ENCODE results near the gene RSRC1.
"Not testable (repeated sequence)": the region's sequence is repeated elsewhere in the genome, so short reads cannot be mapped to it uniquely, and the experiment has no call there.

RSRC1 gene

DNA sequence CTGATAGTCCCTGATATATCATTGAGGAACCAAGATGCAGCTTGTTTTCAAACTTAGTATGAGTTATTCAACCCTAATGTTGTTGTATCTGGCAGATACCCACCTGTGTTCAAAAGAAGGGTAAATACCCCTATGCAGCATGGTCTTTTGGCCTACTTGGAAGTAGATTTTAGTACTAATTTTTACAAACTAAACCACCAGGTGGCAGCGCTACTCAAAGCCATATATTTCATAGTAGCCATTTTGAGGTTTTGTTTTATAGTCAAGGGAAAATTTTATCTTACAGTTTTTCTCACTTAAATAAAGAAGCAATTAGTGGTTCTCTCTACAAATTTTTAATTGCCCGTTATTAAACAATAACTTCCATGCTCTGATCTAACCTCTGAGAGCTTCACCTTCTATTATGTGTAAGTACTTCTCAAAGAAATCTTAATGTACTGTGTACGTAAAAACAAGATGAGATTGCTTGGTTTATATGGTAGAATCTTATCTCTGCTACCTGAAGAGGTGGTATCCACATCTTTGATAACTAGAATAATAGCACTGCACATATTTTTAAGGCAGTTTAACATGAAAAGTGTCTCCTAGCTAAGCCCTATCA, 429.6 kb downstream of the RSRC1 start:
- DNase-seq, result peak; percentile 29 to 78

DNA sequence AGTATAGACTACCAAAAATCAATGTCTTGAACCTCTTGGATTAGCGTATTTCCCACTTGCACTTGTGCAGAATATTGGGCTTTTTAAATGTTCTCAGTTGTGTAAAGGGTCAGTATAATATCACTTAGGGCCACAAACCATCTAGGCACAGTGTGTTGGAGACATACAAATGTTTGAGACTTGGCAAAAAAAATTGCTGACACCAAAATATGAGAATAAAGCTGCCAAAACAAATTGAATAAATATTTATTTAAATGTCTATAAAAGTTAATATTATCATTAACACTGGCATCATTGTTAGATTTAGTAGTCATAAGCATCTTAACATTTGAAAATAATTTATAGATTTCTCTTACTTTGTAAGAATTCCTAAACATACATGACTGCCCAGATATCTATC, 430.2 kb downstream of the RSRC1 start:
- DNase-seq, result no peak

DNA sequence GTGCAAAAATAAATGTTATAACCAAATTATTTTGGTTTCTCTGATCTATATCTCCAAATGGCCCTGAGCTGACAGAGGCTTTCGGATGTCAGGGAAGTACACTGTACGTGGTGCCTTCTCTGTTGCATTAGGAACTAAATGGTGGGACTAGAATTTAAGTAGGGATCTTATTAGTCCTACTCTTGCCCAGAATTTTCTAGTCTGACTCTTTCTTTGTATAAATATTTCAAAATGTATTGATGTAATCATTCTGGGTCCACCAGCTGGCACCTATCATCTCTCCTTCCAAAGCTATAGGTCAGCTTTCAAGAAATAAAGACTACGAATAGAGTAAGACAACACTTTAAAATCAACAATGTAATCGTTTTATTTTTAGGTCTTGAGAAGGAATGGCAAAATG, 438.8 kb downstream of the RSRC1 start:
- DNase-seq, result no peak

DNA sequence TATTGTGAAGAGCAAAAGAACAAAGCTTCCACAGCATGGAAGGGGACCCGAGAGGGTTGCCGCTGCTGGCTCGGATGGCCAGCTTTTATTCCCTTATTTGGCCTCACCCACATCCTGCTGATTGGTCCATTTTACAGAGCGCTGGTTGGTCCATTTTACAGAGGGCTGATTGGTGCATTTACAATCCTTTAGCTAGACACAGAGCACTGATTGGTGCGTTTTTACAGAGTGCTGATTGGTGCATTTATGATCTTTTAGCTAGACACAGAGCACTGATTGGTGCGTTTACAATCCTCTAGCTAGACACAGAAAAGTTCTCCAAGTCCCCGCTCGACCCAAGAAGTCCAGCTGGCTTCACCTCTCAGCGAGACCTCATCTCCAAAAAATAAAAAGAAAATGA, 440.0 kb downstream of the RSRC1 start:
- not testable (repeated sequence) for DNase-seq

DNA sequence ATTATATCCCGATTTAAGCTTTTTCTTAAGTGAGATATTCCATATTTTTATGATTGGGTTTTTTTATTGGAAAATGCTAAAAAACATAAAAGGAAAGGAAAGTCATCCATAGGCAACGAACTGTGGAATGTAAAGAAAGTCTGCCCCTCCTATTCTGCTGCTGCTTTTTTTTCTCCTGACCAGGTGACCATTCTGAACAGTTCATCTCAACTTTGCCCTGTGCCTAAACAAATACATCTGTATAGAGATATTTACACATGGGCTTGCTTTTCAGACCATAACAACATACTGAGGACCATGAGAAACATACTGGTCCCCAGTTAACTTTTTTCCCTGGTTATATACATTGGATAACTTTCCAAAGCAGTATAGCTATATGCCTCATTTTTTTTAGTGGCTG, 442.2 kb downstream of the RSRC1 start:
- no peak for DNase-seq

DNA sequence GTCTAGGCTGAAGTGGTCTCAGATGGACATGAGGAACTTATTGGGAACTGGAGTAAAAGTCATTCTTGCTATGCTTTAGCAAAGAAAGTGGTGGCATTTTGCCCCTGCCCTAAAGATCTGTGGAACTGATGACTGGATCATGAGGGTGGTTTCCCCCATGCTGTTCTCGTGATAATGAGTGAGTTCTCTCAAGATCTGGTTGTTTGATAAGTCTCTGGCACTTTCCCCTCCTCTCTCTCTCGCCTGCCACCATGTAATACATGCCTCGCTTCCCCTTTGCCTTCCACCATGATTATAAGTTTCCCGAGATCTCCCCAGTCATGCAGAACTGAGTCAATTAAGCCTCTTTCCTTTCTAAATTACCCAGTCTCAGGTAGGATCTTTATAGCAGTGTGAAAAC, 449.6 kb downstream of the RSRC1 start:
- DNase-seq, result no peak

DNA sequence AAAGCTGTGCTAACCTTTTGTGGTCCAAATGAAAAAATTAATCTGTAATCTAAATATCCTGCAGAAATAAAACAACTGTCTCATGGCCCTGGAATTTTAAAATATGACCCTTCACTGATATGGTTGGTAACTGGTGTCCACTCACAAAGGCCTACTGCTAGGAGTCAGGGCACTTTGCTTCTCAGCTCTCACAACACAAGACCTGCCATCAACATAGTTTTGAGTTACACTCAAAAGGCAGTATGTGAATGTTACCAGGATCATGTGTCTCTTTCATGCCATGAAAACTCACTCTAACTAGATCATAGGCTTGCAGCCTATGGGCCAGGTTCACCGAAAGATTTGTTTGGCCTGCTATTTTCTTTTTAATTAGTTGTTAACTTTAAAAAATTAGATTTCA, 451.1 kb downstream of the RSRC1 start:
- no peak for DNase-seq

DNA sequence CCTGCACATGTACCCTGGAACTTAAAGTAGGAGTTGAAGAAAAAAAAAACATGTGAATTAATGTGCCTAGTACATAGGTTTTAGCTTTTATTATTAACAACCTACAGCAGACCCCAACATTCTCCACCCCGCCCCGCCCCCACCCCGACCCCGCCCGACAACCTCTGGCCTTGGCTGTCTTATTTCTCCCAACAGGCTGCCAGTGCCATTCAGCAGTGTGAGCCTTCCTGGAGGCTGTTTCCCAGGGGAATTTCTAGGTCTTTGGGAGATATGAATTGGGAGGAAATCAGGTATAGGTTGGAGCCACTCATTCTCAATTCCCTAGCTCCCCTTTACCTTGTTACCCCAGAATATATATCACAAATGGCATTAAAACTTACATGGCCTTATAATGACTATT, 452.8 kb downstream of the RSRC1 start:
- no peak for DNase-seq

DNA sequence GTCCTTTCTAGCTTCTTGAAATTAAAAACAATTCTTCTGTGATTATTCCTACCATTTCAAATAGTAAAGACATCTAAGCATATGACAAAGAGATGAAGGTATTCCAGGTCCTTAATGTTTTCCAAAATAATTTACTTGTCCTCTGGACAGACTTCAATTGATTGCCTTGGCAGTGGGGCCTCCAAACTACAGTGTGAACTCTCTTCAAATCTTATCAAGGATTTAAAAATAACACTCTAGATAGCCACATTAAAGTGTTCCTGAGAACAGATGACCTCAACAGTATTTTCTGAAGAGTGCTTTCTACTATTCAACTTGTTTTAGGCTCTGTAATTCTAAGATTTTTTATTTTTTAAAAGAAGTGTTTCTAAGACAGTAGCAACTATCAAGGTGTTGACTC, 453.2 kb downstream of the RSRC1 start:
- no peak for DNase-seq

DNA sequence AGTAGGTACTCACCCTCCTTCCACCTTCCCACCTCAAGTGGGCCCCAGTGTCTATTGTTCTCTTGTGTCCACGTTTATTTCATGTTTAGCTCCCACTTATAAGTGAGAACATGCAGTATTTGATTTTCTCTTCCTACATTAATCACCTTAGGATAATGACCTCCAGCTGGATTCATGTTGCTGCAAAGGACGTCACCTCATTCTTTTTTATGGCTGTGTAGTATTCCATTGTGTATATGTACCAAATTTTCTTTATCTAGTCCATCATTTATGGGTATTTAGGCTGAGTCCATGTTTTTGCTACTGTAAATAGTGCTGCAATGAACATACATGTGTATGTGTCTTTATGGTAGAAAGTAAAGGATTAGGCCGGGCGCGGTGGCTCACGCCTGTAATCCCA, 455.2 kb downstream of the RSRC1 start:
- DNase-seq, result no peak

DNA sequence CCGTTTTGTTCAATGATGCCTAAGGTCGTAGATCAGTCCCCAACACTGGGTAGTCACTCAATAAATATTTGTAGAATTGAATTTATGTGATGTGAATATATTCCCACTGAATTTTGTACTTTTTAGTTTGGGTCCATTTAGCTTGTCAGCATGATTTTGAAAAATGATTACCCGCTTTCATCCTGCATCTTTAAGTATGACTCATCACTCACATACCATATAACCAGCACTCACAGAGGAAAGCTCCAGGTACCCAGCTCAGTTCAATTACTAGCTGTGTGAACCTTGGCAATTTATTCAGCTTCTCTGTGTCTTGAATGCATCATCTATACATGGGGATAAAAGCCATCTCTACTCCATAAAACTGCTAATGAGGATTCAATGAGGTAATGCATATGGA, 458.9 kb downstream of the RSRC1 start:
- DNase-seq, result no peak

DNA sequence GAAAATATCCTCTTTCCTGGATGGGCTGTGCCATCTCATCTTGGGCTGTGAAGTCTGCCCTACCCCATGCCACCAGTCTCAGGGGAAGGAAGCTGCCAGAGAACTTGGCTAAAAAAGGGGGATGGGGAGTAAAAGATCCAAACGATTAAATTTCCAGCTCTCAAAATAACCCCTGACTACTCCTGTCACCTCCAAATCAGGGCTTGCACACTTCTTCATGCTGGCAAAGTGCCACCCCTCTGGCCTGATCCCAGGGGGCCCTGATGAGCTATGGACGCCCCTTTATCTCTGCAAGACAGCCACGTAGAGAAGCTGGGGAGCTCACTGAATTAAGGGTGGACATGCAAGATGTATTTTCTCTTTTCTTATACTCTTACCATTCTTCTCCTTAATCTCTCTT, 459.9 kb downstream of the RSRC1 start:
- no peak for DNase-seq

DNA sequence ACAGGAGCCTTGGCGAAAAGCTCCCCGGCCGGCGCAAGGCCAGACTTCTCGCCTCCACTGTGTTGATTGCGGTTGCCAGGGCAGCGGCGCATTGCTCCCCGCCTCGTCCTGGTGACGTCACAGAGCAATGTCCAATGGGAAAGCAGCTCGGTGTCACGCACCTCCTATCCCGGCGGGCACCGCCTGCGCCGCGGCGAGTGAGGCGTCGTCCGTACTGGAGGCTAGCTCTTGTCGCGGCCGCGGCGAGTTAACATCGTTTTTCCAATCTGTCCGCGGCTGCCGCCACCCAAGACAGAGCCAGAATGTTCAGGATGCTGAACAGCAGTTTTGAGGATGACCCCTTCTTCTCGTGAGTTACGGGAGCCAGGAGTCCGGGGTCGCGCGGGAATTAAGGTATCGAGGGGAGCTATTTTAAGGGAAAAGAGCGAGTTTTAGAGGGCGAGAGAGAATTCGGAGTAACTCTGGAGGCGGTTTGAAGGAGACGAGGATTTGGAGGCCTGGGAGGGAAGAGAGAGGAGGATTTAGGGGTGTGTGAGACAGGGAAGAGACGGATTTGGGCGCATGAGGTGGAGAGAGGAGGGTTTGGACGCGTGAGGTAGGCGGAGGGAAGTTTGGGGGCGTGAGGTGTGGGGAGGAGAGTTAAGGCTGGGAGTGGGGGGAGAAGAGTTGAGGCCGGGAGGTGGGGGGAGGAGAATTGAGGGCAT, 461.3 kb downstream of the RSRC1 start, which contains the start of gene MLF1:
Gene MLF1, plus strand, starts transcription at position 196 of the 704 bp plus-strand sequence. Its CDS starts 107 bp downstream, at position 303.
- DNase-seq, result peak; percentile 82 to 85

DNA sequence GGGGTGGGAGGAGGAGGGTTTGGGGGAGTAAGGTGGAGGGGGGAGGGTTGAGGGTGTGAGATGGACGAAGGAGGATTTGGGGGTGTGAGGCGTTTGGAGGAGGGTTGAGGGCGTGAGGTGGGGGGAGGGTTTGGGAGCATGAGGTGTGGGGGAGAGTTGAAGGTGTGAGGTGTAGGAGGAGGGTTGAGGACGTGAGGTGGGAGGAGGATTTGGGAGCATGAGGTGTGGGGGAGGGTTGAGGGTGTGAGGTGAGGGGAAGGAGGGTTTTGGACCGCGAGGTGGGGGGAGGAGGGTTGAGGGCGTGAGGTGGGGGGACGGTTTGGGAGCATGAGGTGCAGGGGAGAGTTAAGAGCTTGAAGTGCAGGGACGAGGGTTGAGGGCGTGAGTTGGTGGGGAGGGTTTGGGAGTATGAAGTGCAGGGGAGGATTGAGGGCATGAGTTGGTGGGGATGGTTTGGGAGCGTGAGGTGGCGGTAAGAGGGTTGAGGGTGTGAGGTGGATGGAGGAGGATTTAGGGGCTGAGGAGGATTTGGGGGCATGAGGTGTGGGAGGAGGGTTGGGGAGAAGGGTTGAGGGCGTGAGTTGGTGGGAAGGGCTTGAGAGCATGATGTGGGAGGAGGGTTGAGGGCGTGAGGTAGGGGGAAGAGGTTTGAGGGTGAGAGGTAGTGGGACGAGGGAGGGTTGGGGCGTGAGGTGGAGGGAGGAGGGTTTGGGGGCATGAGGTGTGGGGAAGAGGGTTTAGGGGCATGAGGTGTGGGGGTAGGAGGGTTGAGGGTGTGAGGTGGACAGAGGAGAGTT, 462.3 kb downstream of the RSRC1 start:
- DNase-seq, result no peak

DNA sequence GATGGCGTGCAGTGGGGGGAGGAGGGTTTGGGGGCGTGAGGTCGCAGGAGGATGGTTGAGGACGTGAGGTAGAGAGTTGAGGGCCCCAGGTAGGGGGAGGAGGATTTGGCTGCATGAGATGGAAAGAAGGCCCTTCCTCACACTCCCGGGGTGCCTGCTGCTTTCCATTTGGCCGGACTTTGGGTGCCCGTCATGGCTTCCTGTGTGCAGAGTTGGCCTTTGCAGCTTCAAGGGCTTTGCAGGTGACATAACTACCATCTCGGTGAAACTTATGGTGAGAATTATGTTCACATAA, 462.8 kb downstream of the RSRC1 start:
- DNase-seq, result no peak

DNA sequence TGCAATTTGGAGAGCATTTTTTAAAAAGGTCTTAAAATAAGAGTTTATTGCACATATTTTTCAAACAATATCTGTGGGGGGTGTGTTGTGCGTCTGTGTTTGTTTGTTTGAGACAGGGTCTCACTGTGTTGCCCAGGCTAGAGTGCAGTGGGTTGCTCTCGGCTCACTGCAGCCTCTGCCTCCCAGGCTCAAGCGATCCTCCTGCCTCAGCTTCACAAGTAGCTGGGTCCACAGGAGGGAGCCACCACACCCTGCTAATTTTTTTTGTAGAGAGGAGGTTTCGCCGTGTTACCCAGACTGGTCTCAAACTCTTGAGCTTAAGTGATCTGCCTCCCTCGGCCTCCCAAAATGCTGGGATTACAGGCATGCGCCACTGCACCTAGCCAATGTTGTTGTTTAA, 463.8 kb downstream of the RSRC1 start:
- no peak for DNase-seq

DNA sequence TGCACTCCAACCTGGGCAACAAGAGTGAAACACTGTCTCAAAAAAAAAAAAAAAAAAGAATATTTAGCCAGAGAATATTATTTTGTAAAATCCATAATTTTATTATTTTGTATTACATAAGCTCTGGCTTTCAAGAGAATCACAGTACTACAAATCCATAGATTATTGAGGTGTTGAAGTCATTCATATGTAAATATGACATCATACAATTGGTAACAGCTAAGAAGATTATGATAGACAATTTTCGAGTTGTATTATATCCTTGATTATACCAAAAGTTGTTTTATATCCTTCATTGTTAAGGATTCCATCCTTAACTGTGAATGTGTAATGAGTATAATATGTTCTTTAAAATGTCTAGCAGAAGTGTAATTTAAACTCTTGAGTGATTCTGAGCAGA, 464.8 kb downstream of the RSRC1 start:
- no peak for DNase-seq

DNA sequence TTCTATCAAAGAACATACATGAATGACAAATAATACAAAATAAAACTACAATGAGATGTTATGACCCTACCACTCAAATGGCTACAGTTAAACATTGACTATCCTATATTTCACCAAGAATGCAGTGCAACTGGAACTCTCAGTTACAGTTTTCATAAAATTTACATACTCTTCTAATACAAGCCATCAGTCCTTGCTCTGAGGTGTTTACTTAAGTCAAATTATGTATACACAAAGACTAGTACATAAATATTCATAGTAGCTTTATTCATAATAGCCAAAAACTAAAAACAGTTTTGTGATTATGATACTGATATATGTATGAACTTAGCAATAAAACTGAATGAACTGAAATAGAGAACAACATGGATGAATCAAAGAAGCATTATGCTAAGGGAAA, 480.3 kb downstream of the RSRC1 start:
- no peak for DNase-seq

Data from inflammatory macrophage treated with lipopolysaccharide for 1 hour (primary cell).